Stimulated activated CD4-positive, alpha-beta T cell treated with anti-CD3 and anti-CD28 coated beads, Interleukin-15, amount 100 ng/mL, for 48 hours (primary cell): ENCODE results near the gene USP27X.

Experiments
- DNase-seq, 2 donors: peaks; one replicate each; pipeline ENCODE4 v3.0.0-alpha.2; 2020; ENCODE audit warnings: low read depth in 2 of 2

Gene USP27X

GRCh38 chrX:49884290-49884862 is 5.1 kb downstream of the USP27X start:
- peak in 1 of 2 donors; percentile 54 for DNase-seq

GRCh38 chrX:49892542-49892941 is 13.3 kb downstream of the USP27X start:
- no peak for DNase-seq

GRCh38 chrX:49896951-49897350 is 17.7 kb downstream of the USP27X start:
- DNase-seq = no peak

- no peak for DNase-seq
Measured at GRCh38 chrX:49901048-49901447, 21.8 kb downstream of the USP27X start.

GRCh38 chrX:49910344-49910743 is 31.1 kb downstream of the USP27X start:
- no peak for DNase-seq

- DNase-seq = no peak
Measured at GRCh38 chrX:49912086-49912485, 32.8 kb downstream of the USP27X start.

GRCh38 chrX:49912861-49913260 is 33.6 kb downstream of the USP27X start:
- no peak for DNase-seq

- peak; percentile 12 to 49 for DNase-seq
Measured at GRCh38 chrX:49915361-49916222, 36.3 kb downstream of the USP27X start.

GRCh38 chrX:49919617-49920016 is 40.3 kb downstream of the USP27X start:
- DNase-seq = peak in 1 of 2 donors; percentile 15

GRCh38 chrX:49921109-49921508 is 41.8 kb downstream of the USP27X start:
- no peak for DNase-seq

GRCh38 chrX:49922291-49923241 is 43.3 kb downstream of the USP27X start, which contains the start of gene CLCN5:
Gene CLCN5, plus strand, starts transcription at chrX:49922596. Its CDS starts 2,703 bp downstream, at chrX:49925299.
- DNase-seq = peak; percentile 83 to 90

GRCh38 chrX:49925176-49925575 is 45.9 kb downstream of the USP27X start:
- DNase-seq = no peak

GRCh38 chrX:49930039-49930438 is 50.8 kb downstream of the USP27X start:
- no peak for DNase-seq
